HUDEP-2 (cell line): ENCODE measurements around the gene JMY.
"Not testable (repeated sequence)": the region's sequence is repeated elsewhere in the genome, so short reads cannot be mapped to it uniquely, and the experiment has no call there.

Source experiments
- DNase-seq, 76 experiments: peaks; one replicate each; lab custom pipeline; 2025; ENCODE audit not compliant: unreplicated experiment in 76 of 76; lab: John Stamatoyannopoulos, UW

Gene JMY

DNA sequence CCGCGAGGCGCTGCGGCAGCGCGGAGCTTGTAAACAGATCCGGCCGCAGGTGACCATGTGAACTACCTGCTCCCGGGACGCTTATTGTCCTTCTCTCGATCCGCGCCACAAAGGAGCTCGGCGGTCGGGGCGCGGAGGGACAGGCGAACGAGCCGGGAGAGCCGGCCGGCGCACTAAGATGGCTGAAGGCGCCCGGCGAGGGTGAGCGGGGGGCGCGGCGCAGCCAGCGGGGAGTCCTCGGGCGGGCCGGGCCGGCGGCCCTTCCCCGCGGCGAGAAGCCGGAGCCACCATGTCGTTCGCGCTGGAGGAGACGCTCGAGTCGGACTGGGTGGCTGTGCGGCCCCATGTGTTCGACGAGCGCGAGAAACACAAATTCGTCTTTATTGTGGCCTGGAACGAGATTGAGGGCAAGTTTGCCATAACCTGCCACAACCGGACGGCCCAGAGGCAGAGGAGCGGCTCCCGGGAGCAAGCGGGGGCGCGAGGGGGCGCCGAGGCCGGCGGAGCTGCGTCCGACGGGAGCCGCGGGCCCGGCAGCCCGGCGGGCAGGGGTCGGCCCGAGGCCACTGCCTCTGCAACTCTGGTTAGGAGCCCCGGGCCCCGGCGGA, 535 bp downstream of the JMY start:
- peak in 14 of 76 experiments; percentile 1 to 64 (median 26) for DNase-seq

DNA sequence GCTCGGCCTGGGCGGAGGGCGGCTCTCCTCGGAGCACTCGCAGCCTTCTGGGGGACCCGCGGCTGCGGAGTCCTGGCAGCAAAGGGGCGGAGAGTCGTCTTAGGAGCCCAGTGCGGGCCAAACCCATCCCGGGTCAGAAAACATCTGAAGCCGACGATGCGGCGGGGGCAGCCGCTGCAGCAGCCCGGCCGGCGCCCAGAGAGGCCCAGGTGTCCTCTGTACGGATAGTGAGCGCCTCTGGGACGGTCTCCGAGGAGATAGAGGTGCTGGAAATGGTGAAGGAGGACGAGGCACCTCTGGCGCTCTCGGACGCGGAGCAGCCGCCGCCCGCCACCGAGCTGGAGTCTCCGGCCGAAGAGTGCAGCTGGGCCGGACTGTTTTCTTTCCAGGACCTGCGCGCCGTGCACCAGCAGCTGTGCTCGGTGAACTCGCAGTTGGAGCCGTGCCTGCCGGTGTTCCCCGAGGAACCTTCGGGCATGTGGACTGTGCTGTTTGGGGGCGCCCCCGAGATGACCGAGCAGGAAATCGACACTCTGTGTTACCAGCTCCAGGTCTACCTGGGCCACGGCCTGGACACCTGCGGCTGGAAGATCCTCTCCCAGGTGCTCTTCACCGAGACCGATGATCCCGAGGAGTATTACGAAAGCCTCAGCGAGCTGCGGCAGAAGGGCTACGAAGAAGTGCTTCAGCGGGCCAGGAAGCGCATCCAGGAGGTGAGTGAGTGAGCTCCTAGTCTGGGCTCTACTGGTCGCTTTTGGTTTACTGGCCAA, 1.2 kb downstream of the JMY start:
- peak in 38 of 76 experiments; percentile 2 to 67 (median 27) for DNase-seq

DNA sequence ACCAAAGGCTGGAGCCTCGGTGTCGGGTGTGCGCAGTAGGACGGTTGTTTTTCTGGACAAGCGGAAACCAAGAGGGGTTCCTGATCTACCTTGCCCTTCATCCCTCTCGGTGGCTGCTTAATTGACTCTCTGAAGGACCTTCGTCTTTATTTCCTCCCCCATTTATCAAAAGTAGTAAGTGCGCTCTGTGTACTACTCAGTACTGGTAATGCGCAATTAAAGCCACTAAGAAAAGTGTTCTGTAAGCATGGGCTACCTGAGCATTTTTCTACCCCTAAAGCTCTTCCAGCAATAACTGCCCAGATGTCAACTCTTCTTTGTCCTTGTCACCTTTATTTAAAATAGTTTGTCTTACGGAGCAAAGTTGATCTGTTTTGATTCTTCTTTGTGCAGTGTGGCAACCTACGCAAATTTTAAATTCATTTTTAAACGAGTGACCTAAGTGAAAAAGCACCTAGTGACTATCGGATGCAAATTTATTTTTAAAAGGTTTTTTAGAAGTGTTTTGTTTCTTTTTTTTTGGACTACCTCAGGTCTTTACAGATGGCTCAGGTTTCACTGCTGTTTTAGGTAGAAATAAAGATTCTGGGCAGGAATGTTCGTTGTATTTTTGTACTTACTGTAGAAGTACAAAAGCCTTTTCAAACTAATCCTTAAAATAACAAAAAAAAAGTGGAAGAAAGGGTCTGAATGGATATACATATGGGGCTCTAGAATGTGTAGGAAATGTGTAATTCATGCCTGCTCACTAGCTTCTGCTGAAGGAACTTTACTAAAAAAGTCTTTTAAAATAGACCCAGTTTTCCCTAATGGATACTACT, 2.0 kb downstream of the JMY start:
- DNase-seq = peak in 7 of 76 experiments; percentile 2 to 29 (median 14)

DNA sequence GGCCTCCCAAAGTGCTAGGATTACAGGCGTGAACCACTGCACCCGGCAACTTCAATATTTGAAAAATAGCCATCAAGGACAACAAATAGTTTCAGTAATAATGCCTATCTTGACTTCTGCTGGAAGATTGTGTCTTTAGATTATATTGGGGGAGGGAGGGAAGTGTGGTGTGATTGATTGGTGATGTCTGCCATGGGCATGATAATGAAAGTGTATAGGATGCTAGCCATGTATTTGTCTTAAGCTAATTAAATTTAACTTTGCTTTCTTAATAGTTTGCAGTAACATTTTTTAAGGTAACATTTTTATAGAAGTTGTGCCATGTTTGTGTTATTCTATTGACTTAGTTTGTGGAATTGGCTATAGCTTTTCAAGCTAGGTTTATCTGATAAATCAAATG, 4.6 kb downstream of the JMY start:
- DNase-seq = peak in 1 of 76 experiments; percentile 4

DNA sequence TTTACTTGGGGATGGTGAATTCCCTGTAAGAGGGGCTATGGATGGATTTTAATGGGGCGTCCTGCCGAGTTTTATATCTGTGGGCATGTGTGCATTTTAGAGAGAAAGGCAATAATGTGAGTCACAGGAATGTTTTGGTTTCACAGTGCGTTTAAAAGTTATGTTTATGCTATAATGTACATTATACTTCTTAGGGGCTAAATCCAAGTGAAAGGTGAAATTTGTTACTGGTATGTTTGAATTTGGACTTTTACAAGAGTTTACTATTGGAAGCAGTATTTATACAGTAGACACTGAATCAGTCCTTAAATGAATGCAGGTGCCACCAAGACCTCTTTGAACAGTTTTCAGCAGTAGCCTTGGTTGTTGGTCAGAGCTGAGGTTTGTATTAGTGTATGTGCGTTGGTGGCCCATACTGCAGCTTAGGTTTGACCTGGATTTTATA, 5.6 kb downstream of the JMY start:
- DNase-seq = no peak

DNA sequence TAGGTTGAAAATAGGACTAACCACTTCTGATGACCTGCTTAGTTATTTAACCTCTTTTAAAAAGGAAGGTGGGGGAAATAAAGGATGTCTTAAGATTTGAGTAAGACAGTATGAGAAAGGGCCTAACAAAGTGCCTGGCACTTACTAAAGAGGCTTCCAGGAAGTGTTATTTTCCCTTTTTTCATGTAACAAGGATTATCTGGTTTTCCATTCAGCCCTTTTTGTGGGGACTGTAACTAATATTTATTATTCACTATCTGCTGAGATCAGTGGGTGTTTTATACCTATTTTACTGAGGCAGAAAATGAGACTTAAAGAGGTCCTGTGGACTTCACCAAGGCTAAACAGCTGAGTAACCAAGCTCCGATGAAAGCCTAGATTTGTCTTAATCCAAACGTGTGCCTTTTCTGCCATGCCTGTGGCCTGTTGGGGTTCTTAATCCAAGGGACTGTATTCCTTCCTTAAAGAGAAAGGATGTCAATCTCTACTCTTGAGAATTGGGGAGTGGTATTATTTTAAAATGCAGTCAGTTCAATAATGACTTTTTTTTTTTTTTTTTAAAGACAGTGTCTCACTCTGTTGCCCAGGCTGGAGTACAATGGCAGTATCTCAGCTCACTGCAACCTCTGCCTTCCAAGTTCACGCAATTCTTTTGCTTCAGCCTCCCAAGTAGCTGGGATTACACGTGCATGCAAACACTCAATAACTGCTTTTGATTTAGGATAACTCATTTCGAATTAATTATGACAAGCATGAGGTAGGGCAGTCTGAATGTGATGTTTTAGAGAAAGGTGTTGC, 6.5 kb downstream of the JMY start:
- no peak for DNase-seq

DNA sequence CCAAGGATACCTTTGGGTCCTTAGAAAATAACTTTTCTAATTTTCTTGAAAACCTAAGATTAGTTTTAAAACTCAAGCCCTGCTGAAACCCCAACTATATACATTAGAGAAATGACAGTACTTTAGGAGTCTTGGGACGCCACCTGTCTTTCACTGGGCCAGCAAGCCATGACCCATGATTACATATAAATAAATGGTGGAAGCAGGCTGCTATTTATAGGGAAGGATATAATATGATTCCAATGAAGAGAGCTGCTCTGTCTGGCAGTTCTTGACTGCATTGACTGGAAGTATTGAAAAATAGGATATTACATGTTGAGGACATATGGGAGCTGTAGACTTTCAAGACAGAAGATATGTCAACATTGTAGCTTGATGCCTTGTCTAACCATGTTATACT, 7.3 kb downstream of the JMY start:
- DNase-seq = no peak

DNA sequence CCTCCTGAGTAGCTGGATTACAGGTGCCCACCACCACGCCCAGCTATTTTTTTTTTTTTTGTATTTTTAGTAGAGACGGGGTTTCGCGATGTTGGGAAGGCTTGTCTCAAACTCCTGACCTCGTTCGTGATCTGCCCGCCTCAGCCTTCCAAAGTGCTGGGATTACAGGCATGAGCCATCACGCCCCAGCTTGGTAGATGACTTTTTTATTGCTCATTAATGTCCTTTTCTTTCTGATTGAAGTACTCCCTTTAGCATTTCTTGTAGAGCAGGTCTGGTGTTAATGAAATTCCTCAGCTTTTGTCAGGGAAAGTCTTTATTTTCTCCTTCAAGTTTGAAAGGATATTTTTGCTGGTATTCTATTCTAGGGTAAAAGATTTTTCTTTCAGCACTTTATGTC, 18.1 kb downstream of the JMY start:
- DNase-seq = not testable (repeated sequence)

DNA sequence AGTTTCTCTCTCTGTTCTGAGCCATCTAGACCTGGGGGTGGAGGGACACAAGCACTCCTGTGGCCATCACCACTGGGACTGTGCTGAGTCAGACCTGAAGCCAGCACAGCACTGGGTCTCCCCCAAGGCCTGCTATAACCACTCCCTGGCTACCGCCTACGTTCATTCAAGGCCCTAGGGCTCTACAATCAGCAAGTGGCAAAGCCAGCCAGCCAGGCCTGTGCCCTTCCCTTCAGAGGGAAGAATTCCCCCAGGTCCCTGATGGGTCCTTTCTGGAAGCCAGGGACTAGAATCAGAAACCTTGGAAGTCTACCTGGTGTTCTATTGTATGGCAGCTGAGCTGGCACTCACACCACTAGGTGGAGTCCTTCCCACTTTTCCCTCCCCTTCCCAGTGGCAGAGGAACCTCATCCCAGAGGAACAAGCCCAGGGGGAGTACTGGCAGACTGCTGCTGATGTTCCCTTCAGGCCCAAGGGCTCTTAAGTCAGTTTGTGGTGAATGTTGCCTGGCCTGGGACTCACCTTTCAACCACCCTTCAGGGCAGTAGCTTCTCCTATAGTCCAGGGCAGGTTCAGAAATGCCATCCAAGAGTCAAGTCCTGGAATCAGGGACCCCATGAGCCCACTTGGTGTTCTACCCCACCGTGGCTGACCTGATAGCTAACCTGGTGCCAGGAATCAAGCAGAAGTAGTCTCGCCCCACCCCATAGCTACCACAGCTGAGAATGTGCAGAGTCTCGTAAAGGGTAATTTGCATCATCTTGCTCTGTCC, 20.0 kb downstream of the JMY start:
- DNase-seq = peak in 30 of 76 experiments; percentile 8 to 63 (median 23)

DNA sequence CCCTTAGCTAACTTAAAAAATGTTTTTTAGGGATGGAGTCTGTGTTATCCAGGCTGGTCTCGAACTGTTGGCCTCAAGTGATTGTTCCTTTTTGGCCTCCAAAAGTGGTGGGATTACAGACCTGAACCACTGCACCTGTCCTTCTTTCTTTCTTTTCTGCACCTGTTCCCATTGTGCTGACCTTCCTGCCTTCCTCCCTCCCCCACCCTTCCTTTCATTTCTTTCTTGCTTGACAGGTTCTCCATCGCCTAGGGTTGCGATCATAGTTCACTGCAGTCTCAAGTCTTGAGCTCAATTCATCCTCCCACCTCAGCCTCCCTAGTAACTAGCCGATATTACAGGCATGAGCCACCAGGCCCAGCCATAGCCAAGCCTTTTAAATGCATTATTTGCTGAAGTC, 20.6 kb downstream of the JMY start:
- no peak for DNase-seq

DNA sequence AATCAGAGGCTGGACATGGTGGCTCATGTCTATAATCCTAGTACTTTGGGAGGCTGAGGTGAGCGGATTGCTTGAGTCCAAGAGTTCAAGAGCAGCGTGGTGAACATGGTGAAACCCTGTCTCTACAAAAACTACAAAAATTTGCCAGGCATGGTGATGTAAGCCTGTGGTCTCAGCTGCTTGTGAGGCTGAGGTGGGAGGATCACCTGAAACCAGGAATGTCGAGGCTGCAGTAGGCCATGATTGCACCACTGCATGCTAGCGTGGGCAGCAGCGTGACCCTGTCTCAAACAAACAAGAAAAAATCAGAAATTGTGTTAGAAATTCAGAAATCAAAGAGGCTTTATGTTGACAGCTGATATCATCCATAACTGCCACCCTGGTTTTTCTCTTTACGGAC, 21.4 kb downstream of the JMY start:
- DNase-seq = no peak

DNA sequence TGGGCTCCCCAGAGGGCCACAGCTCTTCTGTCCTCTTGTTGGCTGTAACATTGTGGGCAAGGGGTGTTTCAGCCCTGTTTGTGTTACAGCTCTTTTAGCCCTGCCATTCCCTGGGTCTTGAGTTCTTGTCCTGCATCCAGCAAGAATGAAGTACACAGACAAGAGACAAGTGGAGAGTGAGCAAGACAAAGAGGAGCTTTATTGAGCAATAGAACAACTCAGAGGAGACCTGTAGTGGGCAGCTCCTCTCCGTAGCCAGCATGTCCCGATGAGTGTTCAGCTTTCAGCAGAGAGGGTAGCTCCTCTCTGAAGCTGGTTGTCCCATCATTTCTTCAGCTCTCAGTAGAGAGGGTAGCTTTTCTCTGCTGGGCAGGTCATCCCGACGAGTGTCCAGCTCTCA, 22.9 kb downstream of the JMY start:
- no peak for DNase-seq

DNA sequence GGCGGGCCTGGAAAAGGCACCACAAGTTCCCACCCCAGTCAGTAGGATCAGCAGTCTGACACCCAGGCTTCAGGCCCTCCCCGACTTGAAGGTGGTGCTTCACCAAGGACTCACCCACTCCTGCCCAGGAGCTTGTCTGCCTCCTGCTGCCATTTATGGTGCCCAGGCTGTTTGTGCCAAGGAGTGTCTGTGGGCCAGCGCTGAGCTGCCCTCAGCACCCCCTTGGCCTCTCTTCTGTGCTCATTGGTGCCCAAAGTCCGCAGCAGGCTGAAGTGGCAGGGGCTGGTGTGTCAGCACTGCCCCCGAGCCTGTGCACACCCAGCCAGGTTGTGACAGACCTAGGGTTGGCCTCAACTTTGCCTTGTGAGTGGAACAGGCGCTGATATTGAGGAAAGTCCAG, 23.5 kb downstream of the JMY start:
- DNase-seq = no peak

DNA sequence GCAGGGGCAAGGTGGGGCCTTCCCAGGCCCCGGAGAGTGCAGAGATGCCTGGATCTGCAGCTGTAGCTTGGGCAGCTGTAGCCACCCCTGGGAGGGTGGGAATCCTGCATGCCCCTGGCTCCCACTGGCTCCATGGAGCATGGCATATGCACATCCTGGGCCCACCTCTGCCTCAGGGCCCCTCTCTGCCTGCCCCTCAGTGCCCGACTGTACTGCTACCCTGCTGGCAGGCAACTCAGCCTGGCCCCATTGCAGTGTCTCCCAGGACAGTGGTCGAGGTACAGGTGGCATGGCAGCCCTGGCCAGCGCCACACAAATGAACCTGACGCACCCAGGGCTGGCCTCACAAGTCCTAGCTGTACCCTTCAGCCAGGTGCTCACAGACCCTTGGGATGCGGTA, 23.9 kb downstream of the JMY start:
- DNase-seq = no peak

DNA sequence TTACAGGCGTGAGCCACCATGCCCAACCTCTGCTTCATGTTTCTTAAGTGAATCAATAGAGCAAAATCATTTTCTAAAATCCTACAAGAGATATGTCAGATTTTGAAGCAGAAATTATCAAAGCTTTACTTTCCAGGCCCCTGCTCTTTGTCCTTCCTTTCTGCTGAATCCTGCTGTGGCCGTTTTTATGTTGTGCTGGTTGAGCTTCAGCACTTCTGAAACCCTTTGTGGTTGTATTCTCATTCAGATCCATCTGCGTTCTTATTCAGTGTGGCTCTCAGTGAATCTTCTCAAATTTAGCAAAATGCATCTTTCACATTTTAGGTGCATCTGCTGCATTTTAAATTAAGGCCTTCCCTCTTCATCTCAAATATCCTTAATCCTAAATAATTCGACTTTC, 26.0 kb downstream of the JMY start:
- DNase-seq = no peak

DNA sequence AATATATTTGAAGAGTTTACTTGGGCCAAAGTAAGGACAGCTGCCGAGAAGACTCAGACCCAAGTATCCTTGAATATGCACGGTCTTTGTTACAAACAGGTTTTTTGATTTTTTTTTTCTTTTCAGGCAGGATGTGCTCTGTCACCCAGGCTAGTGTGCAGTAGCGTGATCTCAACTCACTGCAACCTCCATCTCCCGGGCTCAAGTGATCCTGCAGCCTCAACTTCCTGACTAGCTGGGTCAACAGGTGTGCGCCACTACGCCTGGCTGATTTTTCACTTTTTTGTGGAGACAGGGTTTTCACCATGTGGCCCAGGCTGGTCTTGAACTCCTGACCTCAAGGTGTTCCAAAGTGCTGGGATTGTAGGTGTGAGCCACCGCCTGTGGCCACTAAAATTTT, 27.4 kb downstream of the JMY start:
- no peak for DNase-seq

DNA sequence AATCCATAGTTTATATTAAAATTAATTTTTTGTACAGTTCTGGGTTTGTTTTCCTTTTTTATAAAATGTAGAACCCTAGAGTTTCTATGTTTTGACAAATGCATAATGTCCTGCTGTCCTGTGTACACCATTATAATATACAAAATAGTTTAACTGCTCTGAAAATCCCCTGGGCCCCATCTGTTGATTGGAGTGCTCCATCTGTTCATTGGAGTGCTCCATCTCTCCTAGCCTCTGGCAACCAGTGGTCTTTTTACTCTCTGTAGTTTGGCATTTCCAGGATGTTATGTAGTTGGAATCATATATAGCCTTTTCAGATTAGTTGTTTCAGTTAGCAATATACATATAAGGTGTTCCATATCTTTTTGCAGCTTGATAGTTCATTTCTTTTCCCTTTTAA, 31.2 kb downstream of the JMY start:
- no peak for DNase-seq

DNA sequence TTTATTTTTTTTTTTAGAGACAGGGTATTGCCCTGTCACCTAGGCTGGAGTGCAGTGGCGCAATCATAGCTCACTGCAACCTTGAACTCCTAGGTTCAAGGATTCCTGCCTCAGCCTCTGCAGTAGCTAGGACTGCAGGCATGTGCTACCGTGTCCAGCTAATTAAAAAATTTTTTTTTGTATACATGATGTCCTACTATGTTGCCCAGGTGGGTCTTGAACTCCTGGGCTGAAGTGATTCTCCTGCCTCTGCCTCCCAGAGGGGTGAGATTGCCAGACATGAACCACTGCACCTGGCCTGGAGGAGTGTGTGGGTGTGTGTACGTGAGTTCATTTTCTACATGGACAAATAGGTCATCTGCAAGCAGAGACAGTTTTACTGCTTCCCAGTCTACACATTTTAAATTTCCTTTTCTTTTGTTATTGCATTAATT, 33.8 kb downstream of the JMY start:
- DNase-seq = no peak

DNA sequence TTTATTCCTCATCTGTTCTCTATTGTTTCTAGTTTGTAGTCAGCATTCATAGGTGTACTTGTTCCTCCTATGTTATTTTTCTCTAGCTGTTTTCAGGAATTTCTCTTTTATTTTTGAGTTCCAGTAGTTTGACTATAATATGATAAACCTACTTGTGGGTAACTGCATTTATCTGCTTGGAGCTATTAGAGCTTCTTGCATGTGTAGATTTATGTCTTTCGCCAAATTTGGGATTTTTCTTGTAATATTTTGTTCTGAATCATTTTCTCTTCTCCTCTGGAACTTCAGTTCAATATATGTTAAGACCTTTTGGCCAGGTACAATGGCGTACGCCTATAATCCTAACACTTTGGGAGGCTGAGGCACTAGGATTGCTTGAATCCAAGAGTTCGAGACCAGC, 37.4 kb downstream of the JMY start:
- no peak for DNase-seq

DNA sequence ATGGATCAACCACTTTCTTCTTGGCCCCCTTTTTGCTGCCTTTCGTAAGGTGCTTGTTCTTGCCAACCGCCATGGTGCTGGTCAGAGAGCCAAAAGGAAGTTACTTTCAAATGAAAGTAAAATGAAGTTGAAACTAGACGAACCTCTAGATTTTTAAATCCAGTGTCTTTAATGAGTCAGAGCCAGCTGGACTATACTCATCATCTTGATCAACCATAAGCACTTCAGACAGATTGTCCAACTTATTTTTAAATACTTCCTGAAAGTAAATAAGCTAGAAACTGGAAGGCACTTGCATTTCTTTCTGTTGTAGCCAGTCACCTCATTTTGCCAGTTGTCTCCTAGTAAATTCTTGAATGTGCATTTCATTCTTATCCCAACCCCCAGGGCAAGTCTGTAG, 48.9 kb downstream of the JMY start:
- no peak for DNase-seq
